PC-3 (cell line): ENCODE data around the gene BTBD6. TPM values are rescaled to one million over a fixed set of nuclear protein-coding genes. Genes with fewer than 3 reads are reported as not detected.

Experiments used
- ATAC-seq: fragments of 200-7000 bp; cut with Tn5 transposase; 2 replicates; pipeline ENCODE4 v1.9.1; 2020; ENCODE audit warnings: mild to moderate bottlenecking, moderate library complexity
- BruUV-seq: library from RNA; stranded (reverse); fragments of 400-500 nt; replicated peaks from 2 replicates; lab custom pipeline; 2021; lab: Mats Ljungman, UMichigan
- CTCF ChIA-PET: fragments of 300-600 bp; sonication (Branson Sonifier 250); formaldehyde crosslinking; loops from one replicate; lab custom pipeline; 2022; ENCODE audit warnings: antibody characterized with exemption; lab: Charles Lee
- POLR2A ChIA-PET: fragments of 300-600 bp; sonication (Branson Sonifier 250); formaldehyde crosslinking; loops from one replicate; lab custom pipeline; 2022; ENCODE audit warnings: antibody characterized with exemption; ENCODE audit not compliant: unreplicated experiment; lab: Charles Lee
- DNase-seq: peaks from one replicate; pipeline ENCODE4 v3.0.0-alpha.2; 2015
- H2AFZ ChIP-seq: fragments of 300-600 bp; sonication (generic); 2 replicates; pipeline ENCODE4 v1.6.0; 2016; ENCODE audit warnings: antibody characterized with exemption, low read length
- H3F3A ChIP-seq: fragments of 300-600 bp; sonication (generic); one replicate; pipeline ENCODE4 v1.6.0; 2017; ENCODE audit warnings: antibody characterized with exemption, low read length, control low read depth, mild to moderate bottlenecking; ENCODE audit not compliant: unreplicated experiment
- H3K27ac ChIP-seq: fragments of 300-600 bp; sonication (generic); 2 replicates; pipeline ENCODE4 v1.5.1; 2016; ENCODE audit warnings: mild to moderate bottlenecking, low read length
- H3K27me3 ChIP-seq: fragments of 300-600 bp; sonication (generic); 2 replicates; pipeline ENCODE4 v1.6.1; 2016; ENCODE audit warnings: low read length, mixed read lengths
- H3K36me3 ChIP-seq: fragments of 300-600 bp; sonication (generic); 2 replicates; pipeline ENCODE4 v1.6.1; 2016; ENCODE audit warnings: low read depth, mixed run types, low read length, mixed read lengths
- H3K4me1 ChIP-seq: fragments of 300-600 bp; sonication (generic); 2 replicates; pipeline ENCODE4 v1.5.1; 2016; ENCODE audit warnings: low read length; ENCODE audit not compliant: insufficient read depth
- H3K4me2 ChIP-seq: fragments of 300-600 bp; sonication (generic); 2 replicates; pipeline ENCODE4 v1.6.0; 2016; ENCODE audit warnings: low read length
- H3K4me3 ChIP-seq: fragments of 300-600 bp; sonication (generic); 2 replicates; pipeline ENCODE4 v1.5.1; 2016; ENCODE audit warnings: mild to moderate bottlenecking, low read length, mixed read lengths
- H3K79me2 ChIP-seq: fragments of 300-600 bp; sonication (generic); 2 replicates; pipeline ENCODE4 v1.6.1; 2017; ENCODE audit warnings: low read length, mixed read lengths
- H3K9ac ChIP-seq: fragments of 300-600 bp; sonication (generic); 2 replicates; pipeline ENCODE4 v1.6.0; 2016; ENCODE audit warnings: mild to moderate bottlenecking, low read length
- H3K9me2 ChIP-seq: fragments of 300-600 bp; sonication (generic); replicated peaks from 2 replicates; pipeline ENCODE4 v1.6.1; 2016; ENCODE audit warnings: mixed run types, low read length, mixed read lengths
- H3K9me3 ChIP-seq: fragments of 300-600 bp; sonication (generic); 2 replicates; pipeline ENCODE4 v1.6.1; 2016; ENCODE audit warnings: low read length, mixed read lengths
- H4K20me1 ChIP-seq: fragments of 300-600 bp; sonication (generic); 2 replicates; pipeline ENCODE4 v1.6.1; 2016; ENCODE audit warnings: low read length, mixed read lengths
- EZH2 ChIP-seq: fragments of 300-600 bp; sonication (generic); IDR thresholded peaks from one replicate; pipeline ENCODE4 v1.6.1; 2017; ENCODE audit warnings: antibody characterized with exemption, mild to moderate bottlenecking, low read length; ENCODE audit not compliant: unreplicated experiment
- EZH2phosphoT487 ChIP-seq: fragments of 300-600 bp; sonication (generic); IDR thresholded peaks from 2 replicates; pipeline ENCODE4 v1.6.1; 2018; ENCODE audit warnings: mild to moderate bottlenecking, antibody characterized with exemption, low read length, borderline replicate concordance
- intact Hi-C: fragments of 100-400 bp; cut with micrococcal nuclease; formaldehyde crosslinking; loops from 2 replicates; pipeline ENCODE4 v1.9.0; 2023
- total RNA-seq: library from RNA; depleted of rRNA; stranded (reverse); fragments of >200 nt; gene quantifications from 2 replicates; pipeline ENCODE4 v1.2.3, GENCODE V29; 2014
- TF ChIP-seq, protein P1 (sequence below): fragments of 300-600 bp; sonication (generic); conservative IDR thresholded peaks from 2 replicates; pipeline ENCODE4 v1.5.1; 2017; ENCODE audit warnings: antibody characterized with exemption, low read depth, mild to moderate bottlenecking, low read length

The BTBD6 gene
- total RNA-seq, 1 experiment from 2014 or later, result 104 TPM

DNA sequence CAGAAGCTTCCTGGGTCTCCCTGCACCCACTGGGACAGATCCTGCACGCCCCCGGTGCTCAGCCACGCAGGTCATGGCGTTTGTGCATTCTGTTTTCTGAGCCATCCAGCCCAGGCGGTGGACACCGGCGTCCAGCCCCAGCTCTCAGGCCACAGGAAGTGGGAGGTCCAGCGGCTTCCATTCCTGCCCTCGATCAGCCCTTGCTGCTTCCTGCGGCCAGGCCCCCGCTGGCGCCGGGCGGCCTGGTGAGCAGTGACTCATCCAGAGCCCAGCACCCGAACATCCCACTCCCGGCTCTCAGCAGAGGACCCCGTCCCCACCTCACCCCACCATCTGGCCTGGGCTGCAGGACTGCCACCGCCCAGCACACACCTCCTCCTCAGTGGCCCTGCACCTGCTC, 49.2 kb upstream of the BTBD6 start:
- Histone ChIP-seq H3F3A (no peaks in the 10 kb centered on the region), H3K4me3 (no peak overlapping the region), H3K9me2 (no peaks in the 10 kb centered on the region), H3K27ac (no peak overlapping the region), H3K9ac (no peak overlapping the region), H3K27me3 (peaks cover 18% of the 10 kb centered on the region), H3K36me3 (no peaks in the 10 kb centered on the region), H4K20me1 (no peaks in the 10 kb centered on the region), H3K79me2 (no peaks in the 10 kb centered on the region), H3K4me2 (no peak overlapping the region), H3K9me3 (no peaks in the 10 kb centered on the region), H3K4me1 (peaks cover 10% of the 10 kb centered on the region), H2AFZ (no peak overlapping the region)
- TF ChIP-seq, protein P1, sequence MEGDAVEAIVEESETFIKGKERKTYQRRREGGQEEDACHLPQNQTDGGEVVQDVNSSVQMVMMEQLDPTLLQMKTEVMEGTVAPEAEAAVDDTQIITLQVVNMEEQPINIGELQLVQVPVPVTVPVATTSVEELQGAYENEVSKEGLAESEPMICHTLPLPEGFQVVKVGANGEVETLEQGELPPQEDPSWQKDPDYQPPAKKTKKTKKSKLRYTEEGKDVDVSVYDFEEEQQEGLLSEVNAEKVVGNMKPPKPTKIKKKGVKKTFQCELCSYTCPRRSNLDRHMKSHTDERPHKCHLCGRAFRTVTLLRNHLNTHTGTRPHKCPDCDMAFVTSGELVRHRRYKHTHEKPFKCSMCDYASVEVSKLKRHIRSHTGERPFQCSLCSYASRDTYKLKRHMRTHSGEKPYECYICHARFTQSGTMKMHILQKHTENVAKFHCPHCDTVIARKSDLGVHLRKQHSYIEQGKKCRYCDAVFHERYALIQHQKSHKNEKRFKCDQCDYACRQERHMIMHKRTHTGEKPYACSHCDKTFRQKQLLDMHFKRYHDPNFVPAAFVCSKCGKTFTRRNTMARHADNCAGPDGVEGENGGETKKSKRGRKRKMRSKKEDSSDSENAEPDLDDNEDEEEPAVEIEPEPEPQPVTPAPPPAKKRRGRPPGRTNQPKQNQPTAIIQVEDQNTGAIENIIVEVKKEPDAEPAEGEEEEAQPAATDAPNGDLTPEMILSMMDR, result no peak
- TF ChIP-seq EZH2phosphoT487 (no peak), EZH2 (no peak)
- ATAC-seq (no peak), DNase-seq (no peak)
- BruUV-seq, result no TSS peak
- CTCF ChIA-PET, result no interaction called here
- intact Hi-C loops, result no loop called here
- POLR2A ChIA-PET, result no interaction called here

DNA sequence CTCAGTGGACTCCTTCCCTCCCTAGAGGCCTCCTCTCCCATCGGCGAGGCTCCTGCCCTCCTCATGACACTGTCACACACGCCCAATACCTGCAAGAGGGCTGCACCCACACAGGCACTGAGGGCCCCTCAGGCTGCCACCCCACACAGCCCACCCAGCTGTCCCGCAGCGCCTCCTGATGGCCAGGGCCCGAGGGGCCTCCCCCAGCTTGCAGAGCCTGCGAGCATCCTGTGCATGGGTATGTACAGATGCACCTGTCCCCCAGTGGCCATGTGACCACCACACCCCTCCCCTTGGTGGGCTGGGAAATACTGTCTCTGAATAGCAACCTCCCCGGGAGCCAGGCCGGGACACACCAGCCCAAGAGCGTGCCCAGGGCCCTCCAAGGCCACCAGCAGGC, 48.3 kb upstream of the BTBD6 start:
- Histone ChIP-seq H3K36me3 (no peaks in the 10 kb centered on the region), H3K4me1 (peaks cover 20% of the 10 kb centered on the region), H3K79me2 (no peaks in the 10 kb centered on the region), H3K4me3 (no peak overlapping the region), H3F3A (no peaks in the 10 kb centered on the region), H3K9me3 (no peaks in the 10 kb centered on the region), H3K9me2 (no peaks in the 10 kb centered on the region), H3K27me3 (peaks cover 18% of the 10 kb centered on the region), H3K9ac (no peak overlapping the region), H2AFZ (no peak overlapping the region), H3K27ac (no peak overlapping the region), H4K20me1 (no peaks in the 10 kb centered on the region), H3K4me2 (no peak overlapping the region)
- ATAC-seq (no peak), DNase-seq (no peak)
- no TSS peak for BruUV-seq
- TF ChIP-seq EZH2phosphoT487 (no peak), EZH2 (no peak)
- TF ChIP-seq, protein P1, result peak; percentile 45; the same call in 1 of the 2 replicates
- CTCF ChIA-PET, result no interaction called here
- intact Hi-C loops, result no loop called here
- POLR2A ChIA-PET, result no interaction called here

DNA sequence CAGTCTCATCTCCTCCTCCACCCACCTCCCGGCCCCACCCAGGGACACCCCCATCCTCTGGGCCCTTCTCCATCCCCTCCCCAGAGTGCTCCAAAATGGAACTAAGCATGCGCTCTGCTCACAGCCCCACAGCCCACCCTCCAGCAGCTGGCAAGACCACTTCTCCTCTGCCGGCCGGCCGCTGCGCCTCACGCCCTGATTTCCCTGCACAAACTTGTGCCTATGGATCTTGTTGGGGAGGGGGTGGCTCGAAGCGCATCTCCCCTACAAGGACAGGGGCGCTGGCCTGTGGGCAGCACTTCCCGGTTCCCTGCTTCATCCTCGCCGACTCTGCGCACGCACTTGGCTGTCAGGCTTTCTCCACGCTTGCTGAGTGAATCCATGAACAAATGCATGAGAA, 47.7 kb upstream of the BTBD6 start:
- H3K36me3 ChIP-seq, result no peaks in the 10 kb centered on the region
- H3K9me3 ChIP-seq, result no peaks in the 10 kb centered on the region
- BruUV-seq, result no TSS peak
- intact Hi-C loops, result no loop called here
- peaks cover 26% of the 10 kb centered on the region for H3K4me1 ChIP-seq
- H3K9me2 ChIP-seq, result no peaks in the 10 kb centered on the region
- CTCF ChIA-PET, result no interaction called here
- no peak overlapping the region for H3K4me3 ChIP-seq
- H3K27ac ChIP-seq, result no peak overlapping the region
- no peaks in the 10 kb centered on the region for H3F3A ChIP-seq
- H3K27me3 ChIP-seq, result peaks cover 16% of the 10 kb centered on the region
- TF ChIP-seq EZH2phosphoT487, result no peak
- no peak for TF ChIP-seq EZH2
- TF ChIP-seq, protein P1, result no peak
- no peak for ATAC-seq
- DNase-seq, result no peak
- no peak overlapping the region for H3K9ac ChIP-seq
- H4K20me1 ChIP-seq, result no peaks in the 10 kb centered on the region
- H3K4me2 ChIP-seq, result no peak overlapping the region
- POLR2A ChIA-PET, result no interaction called here
- H2AFZ ChIP-seq, result no peak overlapping the region
- H3K79me2 ChIP-seq, result no peaks in the 10 kb centered on the region
